ENCODE data around the gene SH2D4B.

DNA sequence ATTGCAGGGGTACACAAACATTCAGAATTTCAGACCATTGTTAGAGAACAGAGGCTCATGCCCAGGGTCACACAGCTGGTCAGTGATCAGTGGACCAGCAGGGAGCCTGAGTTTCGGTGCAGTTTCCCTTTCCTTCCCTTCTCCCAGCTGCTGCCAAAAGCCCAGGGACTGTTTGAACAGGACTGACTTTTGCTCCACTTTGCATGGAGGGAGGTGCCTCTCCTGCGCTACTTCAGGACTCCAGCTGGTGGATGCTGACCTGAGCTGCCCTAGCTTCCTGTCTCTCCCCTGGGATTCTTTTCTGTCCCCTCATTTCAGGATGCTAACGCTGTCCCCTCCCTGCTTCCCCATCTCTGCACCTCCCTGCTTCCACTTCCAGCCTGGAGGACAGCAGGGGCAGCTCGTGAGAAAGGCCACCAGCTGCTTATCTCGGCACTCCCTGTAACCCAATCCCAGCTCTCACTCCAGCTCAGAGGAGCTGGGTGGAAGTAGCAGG lies 14.5 kb downstream of the SH2D4B start:
- no peak for TF ChIP-seq CTCF (IDR thresholded peaks at IDR 0.05)
- TF ChIP-seq POLR2A (IDR thresholded peaks at IDR 0.05; ENCODE audit: low read depth) = no peak
- no peak for TF ChIP-seq POLR2AphosphoS5 (IDR thresholded peaks at IDR 0.05)
